ENCODE data around the gene OOSP3. TPM values are rescaled to one million over a fixed set of nuclear protein-coding genes. Genes with fewer than 3 reads are reported as not detected.

Gene OOSP3
- not detected for total RNA-seq
- not detected for polyA plus RNA-seq (ENCODE audit: insufficient read length in 6 of 6)
- long read RNA-seq, donor 1, result 0 reads
- long read RNA-seq, donor 2, result 0 reads
- long read RNA-seq, donor 3, result 0 reads
- long read RNA-seq, donor 4, result 0 reads
- long read RNA-seq, donor 5, result 0 reads
- long read RNA-seq, donor 6, result 0 reads
- long read RNA-seq, donor 7, result 0 reads
- long read RNA-seq, donor 8, result 0 reads
- long read RNA-seq, donor 9, result 0 reads
- long read RNA-seq, donor 10, result 0 reads
- long read RNA-seq, donor 11, result 0 reads
- long read RNA-seq, donor 12, result 0 reads

- ATAC-seq, result no peak
- DNase-seq, result no peak
- H3K4me3 ChIP-seq, result no peak within 1 kb of the TSS
- no peaks in the 10 kb centered on the region for H3K4me1 ChIP-seq
- H3K27ac ChIP-seq, result no peak within 1 kb of the TSS
- H3K9me3 ChIP-seq, result no peaks in the 10 kb centered on the region
- intact Hi-C loops (cut with DNase I), result no loop called here
- H3K36me3 ChIP-seq, result no peaks in the 10 kb centered on the region
- TF ChIP-seq CTCF (IDR thresholded peaks at IDR 0.05), result no peak
- no peaks in the 10 kb centered on the region for H3K27me3 ChIP-seq
Measured at GRCh38 chr11:59878575-59878974, at the start of gene OOSP3. Gene OOSP3 (plus strand): TSS chr11:59878782. CDS start chr11:59878809, 27 bp downstream.

- Histone ChIP-seq H3K4me1 (peaks cover 0 to 3% of the 10 kb centered on the region in 2 donors), H3K27me3 (no peaks in the 10 kb centered on the region), H3K27ac (no peak overlapping the region), H3K36me3 (no peaks in the 10 kb centered on the region), H3K9me3 (no peaks in the 10 kb centered on the region), H3K4me3 (no peak overlapping the region)
- ATAC-seq (no peak), DNase-seq (no peak)
- no peak for TF ChIP-seq CTCF (IDR thresholded peaks at IDR 0.05)
- intact Hi-C loops (cut with DNase I), result no loop called here
Measured at GRCh38 chr11:59829358-59829757, 49.2 kb upstream of the OOSP3 start.

- H3K4me1 ChIP-seq, result peaks cover 0 to 3% of the 10 kb centered on the region in 2 donors
- intact Hi-C loops (cut with DNase I), result no loop called here
- H3K9me3 ChIP-seq, result no peaks in the 10 kb centered on the region
- DNase-seq (no peak), ATAC-seq (no peak)
- H3K27me3 ChIP-seq, result no peaks in the 10 kb centered on the region
- H3K27ac ChIP-seq, result no peak overlapping the region
- TF ChIP-seq CTCF (IDR thresholded peaks at IDR 0.05), result no peak
- H3K36me3 ChIP-seq, result no peaks in the 10 kb centered on the region
- H3K4me3 ChIP-seq, result no peak overlapping the region
Measured at GRCh38 chr11:59833602-59834001, 45.0 kb upstream of the OOSP3 start.

DNA sequence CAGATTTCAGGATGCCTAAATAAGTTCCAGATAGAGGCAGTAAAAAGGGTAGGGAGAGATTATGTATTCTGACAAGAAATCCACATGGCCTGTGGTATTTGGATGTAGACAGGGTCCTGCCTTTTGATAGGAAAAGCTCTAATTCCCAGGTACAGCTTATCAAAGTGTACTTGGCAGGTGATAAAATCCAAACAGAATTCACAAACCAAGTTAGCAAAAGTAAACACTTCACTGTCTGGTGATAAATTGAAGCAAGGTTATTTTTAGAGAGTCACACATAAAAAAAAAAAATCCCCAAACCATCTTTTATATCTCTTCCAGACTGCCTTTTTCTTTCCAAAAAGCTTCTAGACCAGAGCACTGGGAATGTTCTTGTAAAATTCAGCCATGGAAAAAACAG, 39.0 kb upstream of the OOSP3 start:
- no peaks in the 10 kb centered on the region for H3K9me3 ChIP-seq
- TF ChIP-seq CTCF (IDR thresholded peaks at IDR 0.05), result no peak
- H3K36me3 ChIP-seq, result no peaks in the 10 kb centered on the region
- H3K27ac ChIP-seq, result no peak overlapping the region
- H3K4me1 ChIP-seq, result no peaks in the 10 kb centered on the region
- H3K27me3 ChIP-seq, result no peaks in the 10 kb centered on the region
- no peak overlapping the region for H3K4me3 ChIP-seq
- ATAC-seq, result no peak
- no peak for DNase-seq
- intact Hi-C loops (cut with DNase I), result no loop called here

DNA sequence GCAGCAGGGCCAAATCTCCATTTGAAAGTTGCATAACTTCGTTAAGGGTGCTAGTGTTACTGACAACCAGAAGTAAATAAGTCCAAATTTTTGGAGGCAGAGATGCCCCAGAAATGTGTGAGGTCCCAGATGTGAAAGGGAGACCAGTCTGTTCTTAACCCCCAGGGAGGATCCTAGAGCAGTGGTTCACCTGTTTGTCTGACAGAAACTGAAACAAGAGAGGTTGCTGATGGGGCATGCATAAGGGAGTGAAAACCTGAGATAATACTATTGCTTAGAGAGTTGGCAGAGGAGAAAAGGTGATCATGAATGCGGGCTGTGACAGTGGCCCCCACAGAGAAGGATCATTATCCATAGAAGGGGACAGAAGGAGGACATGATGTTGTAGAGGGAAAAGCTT, 37.1 kb upstream of the OOSP3 start:
- intact Hi-C loops (cut with DNase I), result no loop called here
- ATAC-seq (no peak), DNase-seq (no peak)
- no peaks in the 10 kb centered on the region for H3K9me3 ChIP-seq
- H3K4me3 ChIP-seq, result no peak overlapping the region
- no peaks in the 10 kb centered on the region for H3K4me1 ChIP-seq
- no peak overlapping the region for H3K27ac ChIP-seq
- TF ChIP-seq CTCF (IDR thresholded peaks at IDR 0.05), result no peak
- H3K27me3 ChIP-seq, result no peaks in the 10 kb centered on the region
- no peaks in the 10 kb centered on the region for H3K36me3 ChIP-seq
